ENCODE measurements around the gene KRTAP10-1. TPM values are rescaled to one million over a fixed set of nuclear protein-coding genes. Genes with fewer than 3 reads are reported as not detected.

The KRTAP10-1 gene
- total RNA-seq, 1 experiment from 2014 or later = not detected

GRCh38 chr21:44572959-44573583, 33.1 kb upstream of the KRTAP10-1 start:
- Histone ChIP-seq H3K9ac (ENCODE audit: low read length) (no peak overlapping the region), H3K9me2 (replicated peaks; ENCODE audit: insufficient read depth, low read length) (no peaks in the 10 kb centered on the region), H3K4me3 (ENCODE audit: low read length) (no peak overlapping the region), H3K36me3 (ENCODE audit: insufficient read depth, low read length) (no peaks in the 10 kb centered on the region), H3K9me3 (ENCODE audit: low read length) (no peaks in the 10 kb centered on the region), H3K4me1 (ENCODE audit: low read length) (no peaks in the 10 kb centered on the region; the same call in 1 of the 2 replicates), H3K4me2 (ENCODE audit: low read depth, low read length, poor library complexity, severe bottlenecking) (no peak overlapping the region), H4K20me1 (ENCODE audit: insufficient read depth, low read depth, low read length) (no peaks in the 10 kb centered on the region), H3K27ac (ENCODE audit: low read length) (no peak overlapping the region), H3K27me3 (ENCODE audit: low read length) (no peaks in the 10 kb centered on the region), H2AFZ (ENCODE audit: low read length) (no peak overlapping the region), H3K79me2 (ENCODE audit: low read length) (no peaks in the 10 kb centered on the region)
- no peak for DNase-seq

DNA sequence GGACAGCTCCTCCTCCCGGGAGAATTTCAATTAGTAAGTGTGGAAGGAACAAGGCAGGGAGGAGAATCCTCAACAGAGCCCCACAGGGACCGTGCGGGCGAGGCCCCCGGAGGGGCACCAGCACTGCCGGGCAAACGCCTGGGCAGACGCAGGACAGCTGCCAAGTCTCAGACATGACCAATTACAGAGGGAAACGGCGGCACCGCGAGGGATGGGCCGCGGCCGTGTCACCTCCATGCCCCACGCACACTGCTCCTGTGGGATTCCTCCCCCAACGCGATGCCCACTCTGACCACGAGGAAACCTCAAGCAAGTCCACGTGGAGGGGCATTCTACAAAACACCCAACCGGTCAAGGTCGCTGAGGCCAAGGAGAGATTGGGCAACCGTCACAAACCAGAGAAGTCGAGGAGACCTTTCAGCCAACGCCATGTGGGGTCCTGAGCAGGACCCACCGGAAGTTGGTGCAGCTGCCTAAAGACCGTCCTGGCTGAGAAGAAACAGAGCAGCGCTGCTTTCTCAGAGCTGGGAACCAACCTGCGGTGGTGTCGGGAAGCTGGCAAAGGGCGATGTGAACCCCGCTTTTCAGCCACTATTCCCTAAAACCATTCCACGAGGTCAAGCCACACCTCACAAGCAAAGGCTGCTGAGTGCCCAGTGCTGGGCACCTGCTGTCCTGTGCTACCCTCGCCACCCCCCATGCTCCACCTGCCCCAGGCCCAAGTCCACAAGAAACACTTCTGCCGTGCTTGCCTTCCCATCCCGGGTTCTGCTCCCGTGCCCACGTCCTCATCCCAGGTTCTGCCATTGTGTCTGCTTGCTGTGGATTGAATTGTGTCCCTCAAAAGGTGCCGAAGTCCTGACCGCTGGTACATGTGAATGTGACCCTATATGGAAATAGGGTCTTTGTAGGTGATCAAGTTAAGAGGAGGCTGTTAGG, 32.1 kb upstream of the KRTAP10-1 start:
- no peaks in the 10 kb centered on the region for H4K20me1 ChIP-seq (ENCODE audit: insufficient read depth, low read depth, low read length)
- no peaks in the 10 kb centered on the region; the same call in 1 of the 2 replicates for H3K4me1 ChIP-seq (ENCODE audit: low read length)
- H3K27ac ChIP-seq (ENCODE audit: low read length) = no peak overlapping the region
- no peaks in the 10 kb centered on the region for H3K79me2 ChIP-seq (ENCODE audit: low read length)
- no peaks in the 10 kb centered on the region for H3K9me2 ChIP-seq (replicated peaks; ENCODE audit: insufficient read depth, low read length)
- no peaks in the 10 kb centered on the region for H3K9me3 ChIP-seq (ENCODE audit: low read length)
- DNase-seq = no peak
- no peak overlapping the region for H3K9ac ChIP-seq (ENCODE audit: low read length)
- H3K4me2 ChIP-seq (ENCODE audit: low read depth, low read length, poor library complexity, severe bottlenecking) = no peak overlapping the region
- no peak overlapping the region for H2AFZ ChIP-seq (ENCODE audit: low read length)
- no peaks in the 10 kb centered on the region for H3K27me3 ChIP-seq (ENCODE audit: low read length)
- H3K36me3 ChIP-seq (ENCODE audit: insufficient read depth, low read length) = no peaks in the 10 kb centered on the region
- no peak overlapping the region for H3K4me3 ChIP-seq (ENCODE audit: low read length)

GRCh38 chr21:44571296-44571695, 31.3 kb upstream of the KRTAP10-1 start:
- Histone ChIP-seq H3K4me2 (ENCODE audit: low read depth, low read length, poor library complexity, severe bottlenecking) (no peak overlapping the region), H3K9ac (ENCODE audit: low read length) (no peak overlapping the region), H3K79me2 (ENCODE audit: low read length) (no peaks in the 10 kb centered on the region), H3K9me3 (ENCODE audit: low read length) (no peaks in the 10 kb centered on the region), H2AFZ (ENCODE audit: low read length) (no peak overlapping the region), H3K4me3 (ENCODE audit: low read length) (no peak overlapping the region), H4K20me1 (ENCODE audit: insufficient read depth, low read depth, low read length) (no peaks in the 10 kb centered on the region), H3K27ac (ENCODE audit: low read length) (no peak overlapping the region), H3K4me1 (ENCODE audit: low read length) (peaks cover 8% of the 10 kb centered on the region), H3K36me3 (ENCODE audit: insufficient read depth, low read length) (no peaks in the 10 kb centered on the region), H3K27me3 (ENCODE audit: low read length) (no peaks in the 10 kb centered on the region), H3K9me2 (replicated peaks; ENCODE audit: insufficient read depth, low read length) (no peaks in the 10 kb centered on the region)
- no peak for DNase-seq

- H3K27me3 ChIP-seq (ENCODE audit: low read length) = no peaks in the 10 kb centered on the region
Observed at GRCh38 chr21:44569861-44570517, 30.0 kb upstream of the KRTAP10-1 start.

DNA sequence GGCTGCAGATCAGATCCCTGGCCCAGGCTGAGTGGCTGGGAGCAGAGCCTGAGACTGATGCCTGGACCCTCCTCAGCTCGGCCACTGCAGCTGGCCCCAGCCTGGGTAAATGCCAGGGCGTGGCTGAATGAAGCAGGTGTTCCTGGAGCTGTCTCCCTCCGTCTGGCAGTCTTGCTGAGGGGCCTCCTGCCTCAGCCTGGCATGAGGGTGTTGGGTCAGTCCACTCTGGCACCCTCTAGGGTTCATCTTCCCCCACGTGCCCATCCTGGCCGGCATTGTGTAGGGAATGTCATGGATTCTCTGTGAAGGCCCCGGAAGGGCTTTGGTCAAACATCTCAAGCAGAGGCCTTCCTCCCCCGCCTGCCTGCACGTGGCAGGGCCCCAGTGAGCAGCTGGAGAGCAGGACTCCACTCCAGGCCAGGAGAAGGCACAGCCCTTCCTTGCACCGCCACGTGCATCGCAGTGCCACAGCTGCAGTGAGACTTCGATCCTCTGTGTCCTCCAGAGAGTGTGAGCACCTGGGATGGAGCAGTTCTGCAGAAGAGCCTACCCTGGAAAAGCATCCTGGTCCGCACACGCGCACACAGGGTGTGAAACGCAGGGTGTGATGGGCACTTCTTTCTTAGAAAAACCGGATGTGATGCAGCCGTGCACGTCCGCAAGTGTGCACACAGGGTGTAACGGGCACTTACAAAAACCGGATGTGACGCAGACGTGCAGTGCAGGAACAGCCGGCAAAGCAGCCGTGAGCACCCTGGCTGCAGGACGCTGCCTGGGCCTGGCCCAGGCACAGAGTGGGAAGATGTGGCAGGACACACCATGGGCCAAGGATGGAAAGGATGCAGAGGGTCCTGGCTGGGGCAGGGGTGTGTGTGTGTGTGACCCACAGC, 28.9 kb upstream of the KRTAP10-1 start:
- Histone ChIP-seq H3K27me3 (ENCODE audit: low read length) (no peaks in the 10 kb centered on the region), H3K4me2 (ENCODE audit: low read depth, low read length, poor library complexity, severe bottlenecking) (no peak overlapping the region), H3K9ac (ENCODE audit: low read length) (no peak overlapping the region), H3K4me1 (ENCODE audit: low read length) (peaks cover 11% of the 10 kb centered on the region), H3K9me2 (replicated peaks; ENCODE audit: insufficient read depth, low read length) (no peaks in the 10 kb centered on the region), H4K20me1 (ENCODE audit: insufficient read depth, low read depth, low read length) (no peaks in the 10 kb centered on the region), H2AFZ (ENCODE audit: low read length) (0 out of 2 replicates have a peak overlapping the region, but pooled peaks have one; percentile 20), H3K36me3 (ENCODE audit: insufficient read depth, low read length) (no peaks in the 10 kb centered on the region), H3K27ac (ENCODE audit: low read length) (no peak overlapping the region), H3K79me2 (ENCODE audit: low read length) (no peaks in the 10 kb centered on the region), H3K4me3 (ENCODE audit: low read length) (no peak overlapping the region), H3K9me3 (ENCODE audit: low read length) (no peaks in the 10 kb centered on the region)
- peak; percentile 48 for DNase-seq

More at GRCh38 chr21:44569861-44570517, 30.0 kb upstream of the KRTAP10-1 start:
- Histone ChIP-seq H2AFZ (ENCODE audit: low read length) (no peak overlapping the region), H3K4me1 (ENCODE audit: low read length) (peaks cover 11% of the 10 kb centered on the region), H3K9me2 (replicated peaks; ENCODE audit: insufficient read depth, low read length) (no peaks in the 10 kb centered on the region), H3K4me2 (ENCODE audit: low read depth, low read length, poor library complexity, severe bottlenecking) (no peak overlapping the region), H3K36me3 (ENCODE audit: insufficient read depth, low read length) (no peaks in the 10 kb centered on the region), H3K4me3 (ENCODE audit: low read length) (no peak overlapping the region), H4K20me1 (ENCODE audit: insufficient read depth, low read depth, low read length) (no peaks in the 10 kb centered on the region), H3K9ac (ENCODE audit: low read length) (no peak overlapping the region), H3K27ac (ENCODE audit: low read length) (no peak overlapping the region), H3K9me3 (ENCODE audit: low read length) (no peaks in the 10 kb centered on the region), H3K79me2 (ENCODE audit: low read length) (no peaks in the 10 kb centered on the region)
- DNase-seq = no peak

- Histone ChIP-seq H3K9me2 (replicated peaks; ENCODE audit: insufficient read depth, low read length) (no peaks in the 10 kb centered on the region), H3K9me3 (ENCODE audit: low read length) (no peaks in the 10 kb centered on the region), H3K4me2 (ENCODE audit: low read depth, low read length, poor library complexity, severe bottlenecking) (no peak overlapping the region), H3K27me3 (ENCODE audit: low read length) (no peaks in the 10 kb centered on the region), H3K4me3 (ENCODE audit: low read length) (no peak overlapping the region), H3K79me2 (ENCODE audit: low read length) (no peaks in the 10 kb centered on the region), H3K36me3 (ENCODE audit: insufficient read depth, low read length) (no peaks in the 10 kb centered on the region), H2AFZ (ENCODE audit: low read length) (no peak overlapping the region), H4K20me1 (ENCODE audit: insufficient read depth, low read depth, low read length) (no peaks in the 10 kb centered on the region), H3K4me1 (ENCODE audit: low read length) (peaks cover 11% of the 10 kb centered on the region), H3K9ac (ENCODE audit: low read length) (no peak overlapping the region), H3K27ac (ENCODE audit: low read length) (no peak overlapping the region)
- DNase-seq = no peak
Observed at GRCh38 chr21:44568261-44568660, 28.3 kb upstream of the KRTAP10-1 start.

GRCh38 chr21:44567481-44568171, 27.6 kb upstream of the KRTAP10-1 start:
- Histone ChIP-seq H3K4me3 (ENCODE audit: low read length) (no peak overlapping the region), H3K9ac (ENCODE audit: low read length) (no peak overlapping the region), H3K4me2 (ENCODE audit: low read depth, low read length, poor library complexity, severe bottlenecking) (no peak overlapping the region), H3K27me3 (ENCODE audit: low read length) (no peaks in the 10 kb centered on the region), H3K9me2 (replicated peaks; ENCODE audit: insufficient read depth, low read length) (no peaks in the 10 kb centered on the region), H4K20me1 (ENCODE audit: insufficient read depth, low read depth, low read length) (no peaks in the 10 kb centered on the region), H3K36me3 (ENCODE audit: insufficient read depth, low read length) (no peaks in the 10 kb centered on the region), H3K4me1 (ENCODE audit: low read length) (peaks cover 11% of the 10 kb centered on the region), H2AFZ (ENCODE audit: low read length) (no peak overlapping the region), H3K27ac (ENCODE audit: low read length) (no peak overlapping the region), H3K79me2 (ENCODE audit: low read length) (no peaks in the 10 kb centered on the region), H3K9me3 (ENCODE audit: low read length) (no peaks in the 10 kb centered on the region)
- no peak for DNase-seq
